BLaER1 treated with 17β-estradiol and CSF1 and Interleukin-3, amounts not matched to agents 10 nM and 100 nM (cell line): ENCODE data around the gene AURKA.

Source experiments
- H3K27ac ChIP-seq, 11 experiments: shearing (Covaris generic); formaldehyde crosslinking; 2 replicates each; pipeline ENCODE4 v1.8.1; 2022
- H3K27me3 ChIP-seq, 11 experiments: shearing (Covaris generic); formaldehyde crosslinking; 2 replicates each; pipeline ENCODE4 v1.8.1; 2022
- H3K36me3 ChIP-seq, 11 experiments: shearing (Covaris generic); formaldehyde crosslinking; 2 replicates each; pipeline ENCODE4 v1.8.1; 2022
- H3K4me1 ChIP-seq, 10 experiments: shearing (Covaris generic); formaldehyde crosslinking; 2 replicates each; pipeline ENCODE4 v1.8.1; 2022
- H3K4me2 ChIP-seq, 11 experiments: shearing (Covaris generic); formaldehyde crosslinking; 2 replicates each; pipeline ENCODE4 v1.8.1; 2022
- H3K4me3 ChIP-seq, 10 experiments: shearing (Covaris generic); formaldehyde crosslinking; 2 replicates each; pipeline ENCODE4 v1.8.1; 2022
- H3K9ac ChIP-seq, 11 experiments: shearing (Covaris generic); formaldehyde crosslinking; 2 replicates each; pipeline ENCODE4 v1.8.1; 2022
- H3K9me3 ChIP-seq, 11 experiments: shearing (Covaris generic); formaldehyde crosslinking; replicated peaks in 1 of 11; 2 replicates each; pipeline ENCODE4 v1.8.1; 2022
- H4K20me1 ChIP-seq, 11 experiments: shearing (Covaris generic); formaldehyde crosslinking; 2 replicates each; pipeline ENCODE4 v1.8.1; 2022
- Cebpa-rat ChIP-seq, 11 experiments: shearing (Covaris generic); IDR thresholded peaks; 2 replicates each; pipeline ENCODE4 v1.8.1; 2022

Gene AURKA

DNA sequence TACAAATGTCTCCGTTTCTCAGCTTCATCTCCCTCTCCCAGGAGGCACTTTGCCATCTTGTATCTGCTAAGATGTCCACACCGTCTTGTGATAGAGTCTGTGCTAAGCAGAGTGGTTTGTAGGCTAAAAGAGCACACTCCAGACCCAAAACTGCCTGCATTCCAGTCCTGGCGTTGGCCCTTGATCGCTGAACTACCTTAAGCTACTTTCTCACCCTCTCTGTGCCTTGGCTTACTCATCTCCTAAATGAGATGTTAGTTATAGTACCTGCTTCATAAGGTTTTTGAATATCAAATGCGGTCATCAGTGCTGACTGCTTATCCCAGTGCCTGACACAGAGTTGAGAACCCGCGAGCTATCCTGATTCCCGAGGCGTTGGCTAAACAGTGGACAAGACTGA, 34.0 kb upstream of the AURKA start:
- no peaks in the 10 kb centered on the region for H3K9me3 ChIP-seq
- no peak overlapping the region for H3K4me3 ChIP-seq
- peaks cover 0 to 46% (median 0%) of the 10 kb centered on the region in 11 experiments; a peak in 5 of 22 replicates for H3K27me3 ChIP-seq
- TF ChIP-seq Cebpa-rat (IDR thresholded peaks at IDR 0.05), result no peak
- H3K4me2 ChIP-seq, result peak overlapping the region in 2 of 11 experiments; percentile 77 to 88; a peak in 3 of 22 replicates
- no peak overlapping the region for H3K9ac ChIP-seq
- H4K20me1 ChIP-seq, result peaks cover 0 to 2% (median 0%) of the 10 kb centered on the region in 11 experiments; a peak in 1 of 22 replicates
- no peak overlapping the region for H3K27ac ChIP-seq
- H3K36me3 ChIP-seq, result no peaks in the 10 kb centered on the region
- peaks cover 9 to 87% (median 40%) of the 10 kb centered on the region in 10 experiments; a peak in 19 of 20 replicates for H3K4me1 ChIP-seq

DNA sequence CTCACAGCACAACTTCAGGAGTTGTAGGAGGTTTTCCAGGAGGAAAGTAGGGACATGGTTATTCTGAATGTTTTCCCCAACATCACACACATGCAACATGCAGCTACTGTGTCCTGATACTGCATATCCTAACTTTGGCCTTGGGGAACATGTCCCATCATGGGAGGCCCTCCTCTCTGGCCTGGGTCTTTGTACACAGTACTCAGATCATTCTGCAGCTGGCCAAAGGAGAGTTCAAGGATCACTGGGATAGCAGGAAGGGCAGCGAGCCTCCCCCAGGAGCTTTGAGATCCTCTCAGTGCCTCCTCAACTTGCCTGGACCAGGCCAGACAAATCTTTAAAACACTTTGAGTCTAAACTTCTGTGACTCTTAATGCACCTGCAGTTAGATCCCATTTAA, 32.9 kb upstream of the AURKA start:
- no peak overlapping the region for H3K4me3 ChIP-seq
- H3K27me3 ChIP-seq, result peaks cover 0 to 35% (median 0%) of the 10 kb centered on the region in 11 experiments; a peak in 5 of 22 replicates
- H3K4me1 ChIP-seq, result peaks cover 8 to 91% (median 45%) of the 10 kb centered on the region in 10 experiments; a peak in 19 of 20 replicates
- no peak overlapping the region for H3K4me2 ChIP-seq
- no peak for TF ChIP-seq Cebpa-rat (IDR thresholded peaks at IDR 0.05)
- H3K27ac ChIP-seq, result no peak overlapping the region
- H3K9me3 ChIP-seq, result no peaks in the 10 kb centered on the region
- no peaks in the 10 kb centered on the region for H3K36me3 ChIP-seq
- H4K20me1 ChIP-seq, result peaks cover 0 to under 1% (median 0%) of the 10 kb centered on the region in 11 experiments; a peak in 1 of 22 replicates
- H3K9ac ChIP-seq, result no peak overlapping the region

- H3K27me3 ChIP-seq, result peaks cover 0 to 31% (median 0%) of the 10 kb centered on the region in 11 experiments; a peak in 5 of 22 replicates
- H3K36me3 ChIP-seq, result no peaks in the 10 kb centered on the region
- peak overlapping the region in 2 of 11 experiments; percentile 79; a peak in 3 of 22 replicates for H3K4me2 ChIP-seq
- H4K20me1 ChIP-seq, result no peaks in the 10 kb centered on the region; a peak in 1 of 22 replicates
- no peak overlapping the region for H3K9ac ChIP-seq
- no peak overlapping the region for H3K27ac ChIP-seq
- H3K4me3 ChIP-seq, result no peak overlapping the region
- H3K4me1 ChIP-seq, result peaks cover 0 to 89% (median 45%) of the 10 kb centered on the region in 10 experiments; a peak in 17 of 20 replicates
- H3K9me3 ChIP-seq, result no peaks in the 10 kb centered on the region
- TF ChIP-seq Cebpa-rat (IDR thresholded peaks at IDR 0.05), result no peak
These were observed 31.9 kb upstream of the AURKA start for GRCh38 chr20:56423886-56424285.

- Histone ChIP-seq H3K4me3 (no peak overlapping the region), H3K4me1 (peaks cover 0 to 89% (median 49%) of the 10 kb centered on the region in 10 experiments; a peak in 17 of 20 replicates), H3K4me2 (peak overlapping the region in 5 of 11 experiments; percentile 57 to 79 (median 79); a peak in 9 of 22 replicates), H3K9me3 (no peaks in the 10 kb centered on the region), H3K9ac (no peak overlapping the region), H3K36me3 (no peaks in the 10 kb centered on the region), H4K20me1 (no peaks in the 10 kb centered on the region), H3K27ac (no peak overlapping the region), H3K27me3 (peaks cover 0 to 24% (median 0%) of the 10 kb centered on the region in 11 experiments; a peak in 5 of 22 replicates)
- no peak for TF ChIP-seq Cebpa-rat (IDR thresholded peaks at IDR 0.05)
These were observed 31.2 kb upstream of the AURKA start for GRCh38 chr20:56423211-56423610.

- Histone ChIP-seq H3K4me3 (no peak overlapping the region), H3K4me1 (peaks cover 0 to 89% (median 51%) of the 10 kb centered on the region in 10 experiments; a peak in 17 of 20 replicates), H3K4me2 (peak overlapping the region in 6 of 11 experiments; percentile 9 to 79 (median 78); a peak in 11 of 22 replicates), H3K36me3 (no peaks in the 10 kb centered on the region), H4K20me1 (no peaks in the 10 kb centered on the region), H3K9ac (no peak overlapping the region), H3K9me3 (no peaks in the 10 kb centered on the region), H3K27me3 (peaks cover 0 to 22% (median 0%) of the 10 kb centered on the region in 11 experiments; a peak in 5 of 22 replicates), H3K27ac (no peak overlapping the region)
- TF ChIP-seq Cebpa-rat (IDR thresholded peaks at IDR 0.05), result no peak
These were observed 30.8 kb upstream of the AURKA start for GRCh38 chr20:56422824-56423189.

DNA sequence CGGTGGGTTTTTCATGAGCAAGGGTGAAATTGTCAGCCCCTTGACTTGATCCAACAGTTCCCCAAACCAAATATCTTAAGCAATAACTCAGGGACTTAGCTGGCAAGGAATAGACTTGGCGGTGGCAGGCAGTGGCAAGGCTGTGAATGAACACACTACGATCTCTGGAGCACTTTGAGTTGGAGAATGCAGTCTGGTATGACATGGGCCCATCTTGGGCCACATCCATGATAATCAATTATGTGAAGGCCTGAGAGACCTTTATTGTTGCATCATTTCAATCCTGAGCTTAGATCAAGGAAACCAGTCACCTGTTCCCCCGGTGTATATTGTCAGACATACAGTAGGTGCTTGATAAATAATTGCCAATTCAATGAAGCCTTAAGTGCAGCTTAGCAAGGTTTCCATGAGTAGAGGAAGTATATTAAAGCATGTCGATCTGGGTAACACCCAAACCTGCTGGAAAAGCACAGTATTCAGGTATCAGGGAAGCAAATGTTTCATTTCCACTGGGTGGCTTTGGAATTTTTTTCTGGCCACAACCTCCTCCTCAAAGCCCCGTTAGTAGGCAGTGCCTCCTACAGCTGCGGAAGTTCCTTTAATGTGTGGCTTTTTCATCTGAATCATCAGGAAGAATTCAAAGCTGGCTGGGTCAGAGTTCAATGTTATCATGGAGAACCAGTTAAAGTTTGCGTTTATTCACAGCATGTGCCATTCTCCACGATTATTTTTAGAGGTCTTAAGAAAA, 30.2 kb upstream of the AURKA start:
- no peak for TF ChIP-seq Cebpa-rat (IDR thresholded peaks at IDR 0.05)
- Histone ChIP-seq H3K9me3 (no peaks in the 10 kb centered on the region), H3K4me3 (no peak overlapping the region), H3K27me3 (peaks cover 0 to 20% (median 0%) of the 10 kb centered on the region in 11 experiments; a peak in 5 of 22 replicates), H3K4me1 (peaks cover 0 to 89% (median 52%) of the 10 kb centered on the region in 10 experiments; a peak in 17 of 20 replicates), H3K27ac (no peak overlapping the region), H3K4me2 (peak overlapping the region in 6 of 11 experiments; percentile 9 to 79 (median 78); a peak in 11 of 22 replicates), H3K9ac (no peak overlapping the region), H3K36me3 (no peaks in the 10 kb centered on the region), H4K20me1 (no peaks in the 10 kb centered on the region)

DNA sequence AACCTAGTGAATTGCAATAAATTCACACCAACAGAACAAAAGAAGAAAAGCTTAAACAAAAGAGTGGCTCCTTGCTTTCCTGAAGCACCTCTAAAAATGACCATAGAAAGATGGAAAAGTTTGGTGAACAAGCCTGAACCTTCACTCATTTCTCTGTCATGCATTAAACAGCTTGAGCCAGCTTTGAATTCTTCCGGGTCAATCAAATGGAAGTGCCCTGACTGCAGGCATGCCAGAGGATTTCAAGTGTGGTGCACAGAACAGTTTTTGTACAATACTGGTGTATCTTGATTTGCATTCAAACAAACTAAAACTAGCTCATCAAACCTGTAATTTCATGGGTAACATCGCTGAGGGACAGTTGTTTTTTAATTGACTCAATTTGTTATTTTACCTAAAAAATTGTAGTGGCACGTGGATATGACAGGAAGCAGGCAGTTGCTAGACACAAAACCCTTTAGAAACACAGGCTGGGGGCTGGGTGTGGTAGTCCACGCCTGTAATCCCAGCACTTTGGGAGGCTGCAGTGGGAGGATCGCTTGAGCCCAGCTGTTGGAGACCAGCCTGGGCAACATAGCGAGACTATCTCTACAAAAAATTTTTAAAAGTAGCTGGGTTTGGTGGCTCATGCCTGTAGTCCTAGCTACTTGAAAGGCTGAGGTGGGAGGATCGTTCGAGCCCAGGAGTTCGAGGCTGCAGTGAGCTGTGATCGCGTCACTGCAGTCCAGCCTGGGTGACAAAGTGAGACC, 29.1 kb upstream of the AURKA start:
- TF ChIP-seq Cebpa-rat (IDR thresholded peaks at IDR 0.05), result no peak
- no peaks in the 10 kb centered on the region for H3K36me3 ChIP-seq
- H3K27ac ChIP-seq, result peak overlapping the region in 2 of 11 experiments; percentile 7 to 84; a peak in 1 of 22 replicates
- H3K4me1 ChIP-seq, result peaks cover 0 to 84% (median 52%) of the 10 kb centered on the region in 10 experiments; a peak in 17 of 20 replicates
- no peaks in the 10 kb centered on the region for H3K9me3 ChIP-seq
- H3K9ac ChIP-seq, result no peak overlapping the region
- peak overlapping the region in 6 of 11 experiments; percentile 10 to 84 (median 79); a peak in 10 of 22 replicates for H3K4me2 ChIP-seq
- H3K4me3 ChIP-seq, result no peak overlapping the region
- no peaks in the 10 kb centered on the region for H4K20me1 ChIP-seq
- H3K27me3 ChIP-seq, result peaks cover 0 to 21% (median 0%) of the 10 kb centered on the region in 11 experiments; a peak in 5 of 22 replicates

DNA sequence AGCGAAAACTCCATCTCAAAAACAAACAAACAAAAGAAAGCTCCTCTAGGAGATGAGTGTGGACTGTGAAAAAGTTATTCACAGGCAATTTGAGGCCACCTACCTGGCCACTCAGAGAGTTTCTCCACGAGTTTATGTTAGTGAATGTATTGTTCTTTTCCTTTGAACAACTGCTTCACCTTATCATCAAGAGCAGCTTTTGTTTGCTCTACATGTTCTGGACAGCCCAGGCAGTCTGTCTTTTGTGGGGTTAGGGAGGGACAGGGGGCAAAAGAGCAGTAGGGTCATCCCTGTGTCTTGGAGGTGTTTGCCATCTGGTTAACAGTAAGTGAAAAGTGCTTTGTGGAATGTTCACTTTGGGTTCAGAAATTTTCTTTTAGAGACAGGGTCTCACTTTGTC, 28.0 kb upstream of the AURKA start:
- Histone ChIP-seq H3K27me3 (peaks cover 0 to 10% (median 0%) of the 10 kb centered on the region in 11 experiments; a peak in 5 of 22 replicates), H4K20me1 (no peaks in the 10 kb centered on the region), H3K9me3 (no peaks in the 10 kb centered on the region), H3K4me1 (peaks cover 0 to 88% (median 52%) of the 10 kb centered on the region in 10 experiments; a peak in 17 of 20 replicates), H3K36me3 (no peaks in the 10 kb centered on the region), H3K4me3 (no peak overlapping the region), H3K9ac (no peak overlapping the region; a peak in 1 of 22 replicates), H3K4me2 (peak overlapping the region in 8 of 11 experiments; percentile 56 to 84 (median 79); a peak in 14 of 22 replicates), H3K27ac (peak overlapping the region in 8 of 11 experiments; percentile 21 to 84 (median 72); a peak in 15 of 22 replicates)
- no peak for TF ChIP-seq Cebpa-rat (IDR thresholded peaks at IDR 0.05)
